HCT116 (cell line): ENCODE measurements around the gene HSD17B3. TPM values are rescaled to one million over a fixed set of nuclear protein-coding genes. Genes with fewer than 3 reads are reported as not detected.
A peak's percentile ranks its signal among the peaks of the same experiment; 100 is the strongest.

ENCODE experiments used
- ATAC-seq: fragments of 200-7000 bp; cut with Tn5 transposase; 2 replicates; pipeline ENCODE4 v1.9.1; 2020; ENCODE audit warnings: mild to moderate bottlenecking, moderate library complexity
- BruUV-seq: library from RNA; stranded (reverse); fragments of 400-500 nt; replicated peaks from 2 replicates; lab custom pipeline; 2021; lab: Mats Ljungman, UMichigan
- CTCF ChIA-PET: fragments of 300-600 bp; sonication (Branson Sonifier 250); formaldehyde crosslinking; loops from one replicate; lab custom pipeline; 2021; ENCODE audit warnings: antibody characterized with exemption; lab: Charles Lee
- POLR2A ChIA-PET: fragments of 300-600, 350-600 bp; sonication (Branson Sonifier 250); formaldehyde crosslinking; loops from one replicate; lab custom pipeline; 2021; ENCODE audit warnings: antibody characterized with exemption; lab: Charles Lee
- RAD21 ChIA-PET, 2 experiments: fragments of 300-600 bp; sonication (Branson Sonifier 250); formaldehyde crosslinking; loops; one replicate each; lab custom pipeline; 2023; ENCODE audit warnings: low total read pairs in 2 of 2; ENCODE audit not compliant: uncharacterized antibody in 2 of 2, unreplicated experiment in 2 of 2, low non-redundant PET in 1 of 2; lab: Charles Lee
- DNase-seq: peaks from one replicate; pipeline ENCODE4 v3.0.0-alpha.2; 2010; ENCODE audit warnings: low read depth, low spot score
- H2AFZ ChIP-seq: fragments of 200-600 bp; shearing (Covaris generic), sonication (generic); 2 replicates; pipeline ENCODE4 v1.6.1; 2017; ENCODE audit warnings: low read depth, mixed run types, mixed read lengths, antibody characterized with exemption, low read length; ENCODE audit not compliant: poor library complexity, severe bottlenecking
- H3K27ac ChIP-seq: 2 replicates; pipeline ENCODE4 v1.5.1; 2012; ENCODE audit warnings: low read depth, low read length
- H3K27me3 ChIP-seq: fragments of 200-600 bp; sonication (generic); 2 replicates; pipeline ENCODE4 v1.6.1; 2016; ENCODE audit warnings: mixed run types, low read length, mixed read lengths; ENCODE audit not compliant: insufficient read depth
- H3K36me3 ChIP-seq, 2 experiments: fragments of 200-500 bp in 1 of 2; fragments of 200-600 bp in 1 of 2; sonication (Bioruptor generic) in 1 of 2; sonication (generic) in 1 of 2; 2 replicates each; pipeline versions ENCODE4 v1.5.1 to v1.6.1; 2014 to 2016; ENCODE audit warnings: low read length in 2 of 2, inconsistent platforms in 1 of 2, mixed read lengths in 1 of 2, mixed run types in 1 of 2; ENCODE audit not compliant: insufficient read depth in 2 of 2, control insufficient read depth in 1 of 2
- H3K4me1 ChIP-seq, 2 experiments: fragments of 200-600 bp in 1 of 2; sonication (generic) in 1 of 2; 2 replicates each; pipeline versions ENCODE4 v1.5.1 to v1.6.1; 2012 to 2017; ENCODE audit warnings: low read length in 2 of 2, inconsistent platforms in 1 of 2, mild to moderate bottlenecking in 1 of 2, mixed read lengths in 1 of 2, mixed run types in 1 of 2, moderate library complexity in 1 of 2; ENCODE audit not compliant: insufficient read depth in 2 of 2, control insufficient read depth in 1 of 2
- H3K4me2 ChIP-seq: fragments of 200-600 bp; sonication (generic); 2 replicates; pipeline ENCODE4 v1.6.1; 2017; ENCODE audit warnings: mixed run types, low read length, mixed read lengths
- H3K4me3 ChIP-seq, 2 experiments: fragments of 200-600 bp in 1 of 2; sonication (generic) in 1 of 2; replicated peaks in 1 of 2; 2 replicates each; pipeline ENCODE4 v1.5.1; 2011 to 2016; ENCODE audit warnings: low read length in 2 of 2, control low read depth in 1 of 2, low read depth in 1 of 2, mild to moderate bottlenecking in 1 of 2, mixed read lengths in 1 of 2, mixed run types in 1 of 2
- H3K79me2 ChIP-seq: fragments of 200-600 bp; sonication (generic); 2 replicates; pipeline ENCODE4 v1.6.1; 2017; ENCODE audit warnings: mild to moderate bottlenecking, mixed run types, low read length, moderate library complexity, mixed read lengths; ENCODE audit not compliant: insufficient read depth
- H3K9ac ChIP-seq: fragments of 200-600 bp; sonication (generic); 2 replicates; pipeline ENCODE4 v1.6.1; 2016; ENCODE audit warnings: low read length, mixed read lengths
- H3K9me2 ChIP-seq: fragments of 200-600 bp; sonication (generic), shearing (Covaris generic); 2 replicates; pipeline ENCODE4 v1.6.1; 2017; ENCODE audit warnings: mixed run types, mild to moderate bottlenecking, moderate library complexity; ENCODE audit not compliant: insufficient read depth
- H3K9me3 ChIP-seq, 2 experiments: fragments of 200-500 bp in 1 of 2; fragments of 200-600 bp in 1 of 2; sonication (Bioruptor generic) in 1 of 2; sonication (generic) in 1 of 2; 2 replicates each; pipeline ENCODE4 v1.6.1; 2014 to 2017; ENCODE audit warnings: low read length in 2 of 2, mixed read lengths in 2 of 2, inconsistent platforms in 1 of 2, low read depth in 1 of 2, mild to moderate bottlenecking in 1 of 2, mixed run types in 1 of 2, moderate library complexity in 1 of 2; ENCODE audit not compliant: control insufficient read depth in 1 of 2, insufficient read depth in 1 of 2
- H4K20me1 ChIP-seq: fragments of 200-600 bp; sonication (generic), shearing (Covaris generic); 2 replicates; pipeline ENCODE4 v1.6.1; 2017; ENCODE audit warnings: mixed run types, mild to moderate bottlenecking, moderate library complexity; ENCODE audit not compliant: insufficient read depth
- EZH2phosphoT487 ChIP-seq: fragments of 200-600 bp; IDR thresholded peaks from 2 replicates; pipeline ENCODE4 v1.6.1; 2018; ENCODE audit warnings: antibody characterized with exemption, borderline replicate concordance
- JUND ChIP-seq: IDR thresholded peaks from 2 replicates; pipeline ENCODE4 v1.6.1; 2012
- POLR2AphosphoS5 ChIP-seq: IDR thresholded peaks from 2 replicates; pipeline ENCODE4 v1.6.1; 2011; ENCODE audit warnings: mild to moderate bottlenecking, low read depth, low read length, moderate library complexity
- RAD21 ChIP-seq: IDR thresholded peaks from 2 replicates; pipeline ENCODE4 v1.6.1; 2012; ENCODE audit warnings: low read depth, mild to moderate bottlenecking
- TCF7L2 ChIP-seq: IDR thresholded peaks from 2 replicates; pipeline ENCODE4 v1.7.0; 2011; ENCODE audit warnings: borderline replicate concordance, inconsistent platforms; ENCODE audit not compliant: insufficient read depth, insufficient read length; ENCODE audit errors: extremely low read depth
- intact Hi-C: fragments of 100-400 bp; cut with micrococcal nuclease; formaldehyde crosslinking; loops from 2 replicates; pipeline ENCODE4 v1.10.0; 2022
- total RNA-seq: library from RNA; stranded (reverse); gene quantifications from one replicate; pipeline ENCODE4 v1.2.1, GENCODE V29; 2021; ENCODE audit not compliant: unreplicated experiment
- TF ChIP-seq, protein P1 (sequence below): IDR thresholded peaks from 2 replicates; pipeline ENCODE4 v1.6.1; 2012
- TF ChIP-seq, protein P2 (sequence below): IDR thresholded peaks from 2 replicates; pipeline ENCODE4 v1.6.1; 2012

HSD17B3 gene
- total RNA-seq, 1 experiment from 2014 or later = 0.37 TPM

DNA sequence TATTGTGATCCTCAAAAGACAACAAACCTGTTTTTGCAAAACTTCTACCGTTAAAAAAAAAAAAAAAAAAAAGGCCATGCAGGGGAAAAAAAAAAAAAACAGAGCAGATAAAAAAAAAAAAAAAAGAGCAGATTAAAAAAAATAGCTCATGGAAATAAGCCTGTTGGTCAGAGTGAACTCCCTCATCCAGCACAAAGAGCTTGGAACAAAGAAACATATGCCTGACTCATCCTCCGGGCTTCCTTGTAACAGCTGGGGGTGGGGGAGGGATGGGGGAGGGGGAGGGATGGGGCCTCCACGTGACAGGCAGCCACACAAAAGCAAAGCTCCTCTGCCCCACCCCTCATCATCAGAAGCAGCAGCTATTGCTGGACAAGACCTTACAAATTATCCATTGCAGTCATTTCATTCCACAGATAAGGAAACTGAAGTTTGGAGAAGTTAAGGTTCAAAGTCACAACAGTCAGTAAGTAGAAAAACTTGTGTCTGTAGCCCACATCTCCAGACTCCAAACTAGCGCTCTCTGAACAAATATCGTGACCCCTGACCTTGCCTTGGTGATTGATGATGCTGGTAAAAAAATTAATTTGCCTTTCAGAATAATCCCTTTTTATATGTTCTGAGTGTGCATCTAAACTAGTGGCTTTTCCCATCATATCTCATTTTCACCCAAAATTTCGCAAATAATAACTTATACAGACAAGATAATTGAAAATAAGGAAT is 42.6 kb upstream of the HSD17B3 start:
- CTCF ChIA-PET = interaction anchor here (1.0 to 1.1 kb wide), 2 partner anchors 17 to 323 kb away, joined by 3 to 4 read pairs; no protein-coding TSS in a partner anchor
- no peak overlapping the region for H2AFZ ChIP-seq
- H3K9me3 ChIP-seq = no peaks in the 10 kb centered on the region
- RAD21 ChIA-PET = no interaction called here
- H3K4me2 ChIP-seq = peak overlapping the region; percentile 47
- no peak for TF ChIP-seq EZH2phosphoT487
- 0 out of 2 replicates have a peak, but pooled peaks have one; percentile 33 for TF ChIP-seq POLR2AphosphoS5
- 0 out of 2 replicates have a peak, but pooled peaks have one; percentile 15 for TF ChIP-seq JUND
- TF ChIP-seq, protein P1, sequence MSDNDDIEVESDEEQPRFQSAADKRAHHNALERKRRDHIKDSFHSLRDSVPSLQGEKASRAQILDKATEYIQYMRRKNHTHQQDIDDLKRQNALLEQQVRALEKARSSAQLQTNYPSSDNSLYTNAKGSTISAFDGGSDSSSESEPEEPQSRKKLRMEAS = peak; percentile 12; the same call in 1 of the 2 replicates
- TF ChIP-seq RAD21 = no peak
- peak; percentile 28 for TF ChIP-seq TCF7L2
- TF ChIP-seq, protein P2, sequence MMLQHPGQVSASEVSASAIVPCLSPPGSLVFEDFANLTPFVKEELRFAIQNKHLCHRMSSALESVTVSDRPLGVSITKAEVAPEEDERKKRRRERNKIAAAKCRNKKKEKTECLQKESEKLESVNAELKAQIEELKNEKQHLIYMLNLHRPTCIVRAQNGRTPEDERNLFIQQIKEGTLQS = no peak
- ATAC-seq (peak; percentile 35), DNase-seq (peak; percentile 73)
- no TSS peak for BruUV-seq
- H3K27ac ChIP-seq = peak overlapping the region; percentile 91; the same call in 1 of the 2 replicates
- POLR2A ChIA-PET = interaction anchor here (0.7 to 0.9 kb wide), 2 partner anchors 9 to 105 kb away, joined by 3 to 4 read pairs; partner anchors contain the start of gene HABP4
- H4K20me1 ChIP-seq = no peaks in the 10 kb centered on the region
- no peaks in the 10 kb centered on the region for H3K9me2 ChIP-seq
- intact Hi-C loops = loop anchor here (5.0 kb wide), 2 partner anchors 38 to 73 kb away; partner anchors contain the start of genes SLC35D2 and ZNF367
- peak overlapping the region; percentile 43 for H3K9ac ChIP-seq
- peaks cover 48 to 58% of the 10 kb centered on the region in 2 experiments for H3K4me1 ChIP-seq
- peaks cover 0 to 11% of the 10 kb centered on the region in 2 experiments; a peak in 2 of 4 replicates for H3K36me3 ChIP-seq
- H3K4me3 ChIP-seq = peak overlapping the region in 1 of 2 experiments; percentile 15; a peak in 1 of 4 replicates
- H3K27me3 ChIP-seq = no peaks in the 10 kb centered on the region
- H3K79me2 ChIP-seq = no peaks in the 10 kb centered on the region
